Activated gamma-delta T cell (primary cell): Measurements from ENCODE around the gene TMC1.
"Not testable (repeated sequence)": the region's sequence is repeated elsewhere in the genome, so short reads cannot be mapped to it uniquely, and the experiment has no call there.

ENCODE experiments used
- DNase-seq: peaks from one replicate; lab custom pipeline; 2025; lab: John Stamatoyannopoulos, UW

TMC1 gene

DNA sequence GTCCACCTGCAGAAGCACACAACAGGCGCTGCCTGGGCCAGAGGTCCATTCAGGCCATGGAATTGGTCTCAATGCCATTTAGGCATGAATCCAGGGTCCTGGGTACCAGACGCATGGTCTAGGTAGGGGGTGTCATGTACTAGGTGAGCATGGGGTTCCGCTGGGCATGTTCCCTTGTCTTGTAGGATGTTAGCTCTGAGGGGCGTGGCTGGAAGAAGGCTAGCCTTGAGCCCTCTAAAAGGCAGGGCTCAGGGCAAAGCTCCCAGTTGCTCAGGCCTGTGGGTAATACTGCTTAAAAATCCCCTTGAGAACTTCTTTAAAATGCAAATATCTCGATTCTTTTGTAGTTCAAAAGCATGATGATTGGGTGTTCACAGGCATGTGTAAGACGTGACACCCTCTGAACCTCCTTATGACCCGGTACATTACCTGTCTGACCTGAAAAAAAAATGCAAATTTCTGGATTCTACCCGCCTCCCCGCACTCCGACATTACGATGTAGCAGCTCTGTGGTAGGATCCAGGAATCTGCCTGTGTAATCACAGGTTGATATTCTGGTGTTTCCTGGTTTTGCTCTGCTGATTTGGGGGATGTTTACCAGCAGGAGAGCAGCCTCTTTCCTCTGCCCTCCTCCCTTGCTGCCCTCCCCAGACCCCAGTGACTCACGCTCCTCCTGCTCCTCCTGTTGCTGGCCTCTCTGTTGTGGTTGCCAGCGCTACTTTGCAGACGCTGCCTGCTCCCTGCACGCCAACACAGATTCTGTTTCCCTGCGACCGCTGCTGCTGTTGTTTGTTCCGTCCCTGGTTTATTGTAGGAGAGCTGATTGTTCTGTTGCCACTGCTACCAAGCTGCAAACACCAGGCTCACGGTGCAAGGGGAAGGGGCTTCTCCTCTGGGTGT is 5.7 kb downstream of the TMC1 start:
- no peak for DNase-seq

DNA sequence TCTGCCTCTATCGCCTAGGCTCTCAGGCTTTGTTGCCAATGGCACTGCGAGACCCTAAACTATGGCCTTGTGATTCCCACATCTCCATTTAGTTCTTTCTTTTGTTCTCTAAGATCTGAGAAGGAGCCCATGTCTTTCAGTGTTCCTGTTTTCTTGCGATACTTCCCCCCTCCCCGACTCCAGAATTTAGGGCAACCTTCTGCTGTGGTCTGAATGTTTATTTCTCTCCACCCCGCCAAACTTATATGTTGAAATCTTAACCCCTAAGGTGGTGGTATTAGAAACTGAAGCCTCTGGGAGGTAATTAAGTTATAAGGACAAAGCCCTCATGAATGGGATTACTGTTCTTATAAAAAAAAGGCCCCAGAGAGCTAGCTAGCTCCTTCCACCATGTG is 6.4 kb downstream of the TMC1 start:
- no peak for DNase-seq

DNA sequence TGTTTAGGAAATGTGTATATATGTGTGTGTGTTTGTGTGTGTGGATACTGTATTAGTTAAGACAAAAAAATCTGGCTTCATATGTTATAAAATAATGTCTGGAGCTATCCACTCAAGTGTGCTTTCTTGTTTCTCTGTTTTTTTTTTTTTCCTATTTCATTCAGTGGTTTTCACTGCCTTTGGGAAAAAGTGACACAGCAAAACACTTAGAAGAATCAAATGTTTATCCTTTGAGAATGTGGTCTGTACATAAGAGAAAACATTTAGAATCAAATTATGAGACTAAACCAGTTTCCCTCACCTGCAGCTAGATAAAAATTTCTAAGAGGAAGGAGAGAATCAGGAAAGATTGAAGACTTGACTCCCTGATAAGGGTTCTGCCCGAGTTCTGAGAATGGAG is 8.1 kb downstream of the TMC1 start:
- no peak for DNase-seq

DNA sequence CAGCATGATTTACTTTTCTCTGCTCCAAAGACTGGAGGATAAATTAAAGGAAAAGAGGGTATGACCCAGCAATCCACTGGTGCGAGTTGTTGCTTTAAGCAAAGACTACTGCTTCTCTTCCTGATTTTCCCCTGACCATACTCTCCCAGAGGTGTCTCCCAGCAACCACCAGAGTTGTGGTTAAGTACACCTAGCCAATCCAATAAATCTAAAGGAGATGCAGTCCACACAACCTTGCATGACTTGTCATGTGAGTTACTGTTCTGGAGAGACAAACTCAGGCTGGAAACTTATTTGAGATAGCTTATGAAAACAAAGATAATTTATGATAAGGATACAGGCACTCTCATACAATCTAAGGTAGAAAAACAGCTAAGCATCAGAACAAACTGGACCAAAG is 11.9 kb downstream of the TMC1 start:
- DNase-seq: no peak

DNA sequence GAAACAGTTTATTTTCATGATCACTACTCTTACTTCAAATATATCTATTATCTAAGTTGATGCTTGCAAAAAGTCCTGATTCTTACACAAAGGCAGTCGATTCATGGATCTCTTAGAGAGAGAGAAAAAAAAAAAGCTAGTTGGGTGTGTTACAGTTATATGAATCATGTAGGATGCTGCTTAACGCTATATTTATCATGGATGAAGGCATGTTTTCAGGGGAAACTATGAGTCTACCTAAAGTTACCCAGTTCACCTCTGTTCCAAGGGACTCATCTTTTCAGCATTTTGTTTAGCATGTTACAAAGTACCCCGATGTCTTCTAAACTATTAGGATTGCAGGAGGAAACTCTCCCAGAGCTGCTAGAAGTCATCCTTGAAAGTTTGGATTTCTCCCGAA is 13.5 kb downstream of the TMC1 start:
- no peak for DNase-seq

DNA sequence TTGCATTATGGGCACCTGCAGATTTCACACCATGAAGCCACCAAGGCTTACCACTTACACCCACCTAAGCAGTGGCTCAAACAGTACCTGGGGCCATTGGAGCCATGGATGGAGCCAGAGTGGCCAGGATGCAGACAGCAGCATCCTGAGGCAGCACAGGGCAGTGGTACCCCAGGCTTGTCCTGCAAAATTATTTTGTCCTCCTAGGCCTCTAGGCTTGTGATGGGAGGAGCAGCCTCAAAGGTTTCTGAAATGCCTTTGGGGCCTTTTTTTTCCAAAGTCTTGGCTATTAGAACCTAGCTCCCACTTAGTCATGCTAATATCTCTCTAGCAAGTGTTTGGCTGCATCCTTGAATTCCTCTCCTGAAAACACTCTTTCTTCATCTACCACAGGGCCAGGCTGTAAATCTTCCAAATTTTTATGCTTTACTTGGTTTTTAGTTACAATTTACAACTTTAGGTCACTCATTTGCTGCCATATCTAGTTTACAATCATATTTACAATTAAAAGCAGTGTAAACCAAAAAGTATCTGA is 15.7 kb downstream of the TMC1 start:
- DNase-seq: no peak

DNA sequence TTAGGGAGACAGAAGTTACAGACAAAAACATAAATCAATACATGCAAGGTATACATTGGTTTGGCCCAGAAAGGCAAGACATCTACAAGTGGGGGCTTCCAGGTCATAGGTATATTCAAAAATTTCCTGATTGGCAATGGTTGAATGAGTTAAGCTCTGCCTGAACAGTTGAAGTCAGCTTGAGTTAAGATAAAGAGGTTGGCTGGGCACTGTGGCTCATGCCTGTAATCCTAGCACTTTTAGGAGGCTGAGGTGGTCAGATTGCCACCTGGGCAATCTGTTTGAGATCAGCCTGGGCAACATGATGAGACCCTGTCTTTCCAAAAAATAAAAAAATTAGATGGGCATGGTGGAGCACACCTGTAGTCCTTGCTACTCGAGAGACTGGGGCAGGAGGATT is 16.3 kb downstream of the TMC1 start:
- DNase-seq: no peak

DNA sequence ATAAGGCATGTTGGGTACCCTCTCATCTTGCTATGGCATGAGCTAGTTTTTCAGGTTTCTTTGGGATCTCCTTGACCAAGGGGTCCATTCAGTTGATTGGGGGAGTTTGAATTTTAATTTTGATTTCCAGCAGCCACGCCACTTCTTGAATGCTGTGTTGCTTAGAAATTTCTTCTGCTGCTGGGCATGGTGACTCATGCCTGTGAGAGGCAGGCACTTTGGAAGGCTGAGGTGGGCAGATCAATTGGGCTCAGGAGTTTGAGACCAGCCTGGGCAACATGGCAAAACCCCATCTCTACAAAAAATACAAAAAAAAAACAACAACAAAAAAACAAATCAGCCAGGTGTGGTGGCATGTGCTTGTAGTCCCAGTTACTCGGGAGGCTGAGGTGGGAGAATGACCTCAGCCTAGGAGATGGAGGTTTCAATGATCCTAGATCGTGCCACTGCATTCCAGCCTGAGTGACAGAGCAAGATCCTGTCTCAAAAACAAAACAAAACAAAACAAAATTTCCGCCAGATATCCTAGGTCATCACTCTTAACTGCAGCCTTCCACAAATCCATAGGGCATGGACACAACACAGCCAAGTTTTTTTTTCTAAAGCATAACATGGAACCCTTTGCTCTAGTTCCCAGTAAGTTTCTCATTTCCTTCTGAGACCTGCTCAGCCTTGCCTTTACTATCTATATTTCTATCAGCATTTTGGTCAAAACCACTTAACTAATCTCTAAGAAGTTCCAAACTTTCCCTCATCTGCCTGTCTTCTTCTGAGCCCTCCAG is 17.7 kb downstream of the TMC1 start:
- no peak for DNase-seq

DNA sequence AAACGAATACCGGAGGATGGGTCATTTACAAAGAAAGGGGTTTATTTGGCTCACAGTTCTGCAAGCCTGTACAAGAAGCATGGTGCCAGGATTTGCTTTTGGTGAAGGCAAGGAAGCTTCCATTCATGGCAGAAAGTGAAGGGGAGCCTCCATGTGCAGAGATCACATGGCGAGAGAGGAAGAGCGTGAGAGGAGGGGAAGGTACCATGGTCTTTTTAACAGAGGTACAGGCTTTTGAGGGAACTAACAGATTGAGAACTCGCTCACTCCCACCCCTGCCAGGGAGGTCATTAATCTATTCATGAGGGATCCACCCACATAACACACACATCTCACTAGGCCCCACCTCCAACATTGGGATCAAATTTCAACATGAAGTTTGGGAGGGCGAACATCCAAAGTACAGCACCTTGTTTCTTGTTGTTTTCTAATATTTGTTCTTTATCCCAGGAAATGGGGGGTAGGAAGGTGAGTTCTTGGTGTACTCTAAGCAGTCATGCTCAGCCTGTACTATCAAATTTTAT is 18.5 kb downstream of the TMC1 start:
- DNase-seq: no peak

DNA sequence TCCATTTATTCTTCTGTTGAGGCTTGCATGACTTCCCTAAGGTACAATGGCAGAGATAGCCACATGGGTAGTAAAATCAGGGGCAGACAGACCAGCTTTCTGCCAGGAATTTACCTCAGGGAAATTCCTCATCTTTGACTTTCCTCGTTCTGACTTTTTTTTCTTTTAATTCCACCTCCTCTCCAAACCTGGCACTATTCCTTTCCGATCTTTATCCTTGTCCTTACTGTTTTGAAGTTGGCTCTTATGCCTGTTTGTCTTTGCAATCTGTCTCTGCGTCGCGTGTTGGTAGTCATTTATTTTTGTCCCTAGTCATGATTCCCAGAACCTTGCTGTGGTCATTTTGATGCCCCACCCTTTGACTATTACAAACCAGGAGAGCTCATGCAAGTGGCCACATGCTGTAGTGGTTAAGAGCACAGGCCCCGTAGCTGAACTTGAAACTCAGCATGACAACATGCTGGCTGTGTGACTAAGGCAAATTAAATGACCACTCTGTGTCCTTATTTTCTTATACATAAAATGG is 19.0 kb downstream of the TMC1 start:
- no peak for DNase-seq

DNA sequence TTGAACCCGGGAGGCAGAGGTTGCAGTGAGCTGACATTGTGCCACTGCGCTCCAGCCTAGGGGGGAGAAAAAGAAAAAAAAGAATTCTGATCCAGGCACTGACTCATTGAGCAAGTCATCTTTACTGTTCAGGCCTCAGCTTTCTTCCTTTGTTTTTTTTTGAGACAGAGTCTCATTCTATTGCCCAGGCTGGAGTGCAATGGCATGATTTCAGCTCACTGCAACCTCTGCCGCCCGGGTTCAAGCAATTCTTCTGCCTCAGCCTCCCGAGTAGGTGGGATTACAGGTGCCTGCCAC is 21.1 kb downstream of the TMC1 start:
- DNase-seq: not testable (repeated sequence)

DNA sequence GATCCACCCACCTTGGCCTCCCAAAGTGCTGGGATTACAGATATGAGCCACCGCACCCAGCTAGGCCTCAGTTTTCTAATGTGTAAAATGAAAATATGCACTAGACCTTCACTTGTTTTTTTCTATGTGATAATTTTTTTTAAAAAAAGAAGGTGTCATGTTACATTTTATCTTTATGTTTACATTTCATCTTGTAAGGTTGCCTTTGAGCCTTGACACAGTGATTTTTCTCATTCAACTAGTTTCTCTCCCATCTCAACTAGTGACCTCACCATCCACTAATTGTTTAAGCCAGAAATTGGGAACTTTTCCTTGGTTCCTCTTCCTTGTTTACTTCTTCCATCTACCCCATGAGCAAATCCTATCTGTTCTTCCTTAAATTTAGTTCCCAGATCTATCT is 21.5 kb downstream of the TMC1 start:
- no peak for DNase-seq

DNA sequence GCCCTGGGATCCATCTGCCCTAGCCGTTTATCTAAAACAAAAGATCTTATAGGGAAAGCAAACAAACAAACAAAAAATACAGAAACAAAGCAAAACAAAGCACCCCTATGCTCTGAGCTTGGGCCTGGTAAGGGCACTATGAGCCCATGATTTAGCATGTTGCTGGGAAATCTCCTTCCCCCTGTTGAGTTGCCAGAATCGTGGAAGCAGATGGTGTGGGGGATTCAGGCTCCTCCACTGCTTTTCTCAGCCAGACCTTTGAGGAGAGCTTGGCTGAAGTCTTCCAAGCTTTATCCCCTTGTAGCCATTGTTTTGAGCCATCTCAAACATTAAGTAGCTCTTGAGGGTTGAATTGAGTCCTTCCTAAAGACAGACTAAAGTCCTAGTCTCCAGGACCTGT is 29.9 kb downstream of the TMC1 start:
- DNase-seq: no peak

DNA sequence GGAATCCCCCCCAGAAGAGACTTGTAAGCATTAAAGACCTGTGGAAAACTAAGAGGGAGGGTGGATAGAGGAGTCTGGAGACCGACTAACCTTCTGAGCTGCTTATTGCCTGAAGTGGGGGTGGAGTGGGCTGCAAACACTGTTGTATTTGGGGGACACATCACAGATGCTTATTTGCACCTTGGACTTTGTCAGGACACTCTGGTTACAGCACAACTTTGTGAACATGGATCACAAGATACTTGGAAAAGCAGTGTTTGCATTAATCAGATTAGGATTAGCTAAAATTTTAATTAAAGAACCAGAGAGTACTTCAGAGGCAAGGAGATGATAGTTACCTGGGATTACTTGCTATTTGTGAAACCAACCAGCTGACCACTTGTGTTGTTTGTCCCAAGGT is 30.9 kb downstream of the TMC1 start:
- DNase-seq: no peak

DNA sequence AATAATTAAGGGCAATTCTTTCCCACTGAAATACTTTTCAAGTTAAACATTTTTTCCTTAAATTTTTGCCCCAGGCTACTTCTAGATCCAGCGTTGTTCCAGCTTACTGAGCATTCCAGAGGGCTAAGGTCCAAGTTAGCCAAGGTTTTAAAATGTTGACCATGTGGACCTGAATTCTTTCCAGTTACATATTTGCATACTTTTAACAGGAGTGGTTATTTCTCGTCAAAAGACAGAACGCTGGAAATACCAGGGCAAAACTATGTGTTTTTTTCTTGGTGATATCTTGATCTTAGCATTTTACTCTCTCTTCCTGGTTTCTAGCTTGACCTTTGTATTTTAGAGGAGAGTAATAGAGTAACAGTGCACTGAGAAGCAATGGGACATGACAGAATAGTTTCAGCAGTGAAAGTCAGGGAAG is 32.8 kb downstream of the TMC1 start:
- DNase-seq: no peak

DNA sequence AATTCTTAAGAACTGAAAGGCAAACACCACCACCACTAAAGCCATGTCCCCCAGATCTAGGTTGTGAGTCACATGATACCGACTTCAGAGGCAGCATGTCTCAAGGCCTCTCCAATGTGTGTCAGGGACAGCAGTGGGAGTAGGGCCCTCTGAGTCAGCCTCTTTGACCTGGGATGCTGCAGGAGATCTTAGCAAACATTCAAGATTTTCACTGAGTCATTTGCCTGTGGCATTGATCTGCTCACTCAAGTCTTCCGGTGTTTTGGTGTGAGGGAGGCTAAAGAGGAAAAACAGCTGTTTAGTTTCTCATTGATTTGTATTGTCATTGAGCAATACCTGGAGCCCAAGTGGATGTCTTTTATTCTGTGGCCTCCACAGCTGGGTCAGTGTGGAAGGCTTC is 36.1 kb downstream of the TMC1 start:
- no peak for DNase-seq

DNA sequence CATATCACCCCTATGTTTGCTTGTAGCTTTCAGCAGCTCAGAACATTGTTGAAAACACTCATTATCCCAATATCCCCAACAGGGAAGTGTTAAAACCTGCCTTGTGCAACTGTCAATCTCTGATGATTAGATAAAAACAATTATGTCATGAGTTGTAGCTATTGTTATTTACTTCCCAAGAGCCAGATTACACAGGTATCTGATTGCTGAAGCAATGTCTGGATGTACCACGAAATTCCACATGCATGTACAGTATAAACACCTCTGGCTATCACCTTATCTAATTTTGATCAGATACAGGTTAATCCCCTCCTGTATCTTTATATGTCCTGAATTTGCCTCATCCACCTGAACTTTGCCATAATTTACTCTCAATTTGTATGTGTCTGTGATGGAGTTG is 38.7 kb downstream of the TMC1 start:
- no peak for DNase-seq

DNA sequence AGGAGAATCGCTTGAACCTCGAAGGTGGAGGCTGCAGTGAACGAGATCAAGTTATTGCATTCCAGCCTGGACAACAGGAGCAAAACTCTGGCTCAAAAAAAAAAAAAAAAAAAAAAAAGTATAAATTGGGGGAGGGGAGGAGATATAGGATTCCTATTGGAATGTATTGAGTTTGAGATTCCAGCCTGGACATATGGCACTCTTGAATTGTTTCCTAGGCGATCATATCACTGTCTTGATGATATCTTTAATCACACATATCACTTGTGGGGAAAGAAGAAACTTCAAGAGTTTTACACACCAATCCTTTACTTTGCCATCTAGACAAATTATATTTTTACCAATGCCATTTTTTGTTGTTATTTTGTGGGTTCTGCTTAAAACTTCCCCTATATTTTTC is 42.4 kb downstream of the TMC1 start:
- DNase-seq: no peak

DNA sequence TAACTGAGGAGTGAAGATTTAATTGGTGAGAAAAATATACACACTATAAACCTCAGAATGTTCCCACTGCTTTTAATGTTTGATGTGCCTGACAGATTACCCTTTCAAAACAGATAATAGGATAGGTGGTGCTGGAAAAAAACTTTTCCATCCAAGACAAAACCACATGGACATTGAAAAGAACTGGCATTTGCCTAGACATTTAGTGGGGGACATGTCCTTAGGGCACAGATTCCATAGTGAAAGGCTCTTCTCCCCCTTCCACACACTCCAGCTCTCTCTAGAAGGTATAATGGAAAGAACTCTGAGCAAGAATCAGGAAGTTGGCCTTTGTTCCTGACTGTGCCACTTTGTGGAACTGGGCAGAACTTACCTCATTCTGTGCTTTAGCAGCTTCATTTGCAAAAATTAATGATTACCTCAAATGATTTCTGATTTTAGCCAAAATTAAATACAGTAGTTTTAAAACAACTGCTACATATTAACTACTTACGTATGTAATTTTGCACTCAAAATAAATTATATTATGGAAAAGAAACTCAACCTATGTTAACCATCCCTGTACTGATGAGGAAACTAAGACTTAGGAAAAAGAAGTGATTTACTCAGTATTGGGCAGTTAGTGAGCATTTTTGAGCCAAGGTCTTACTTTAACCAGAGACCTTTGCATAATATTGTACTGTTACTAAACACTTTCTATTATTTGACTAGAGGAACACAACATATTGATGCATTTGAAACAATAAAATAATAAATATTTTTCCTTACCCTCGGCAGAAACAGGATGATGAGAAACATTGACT is 43.3 kb downstream of the TMC1 start:
- DNase-seq: no peak

DNA sequence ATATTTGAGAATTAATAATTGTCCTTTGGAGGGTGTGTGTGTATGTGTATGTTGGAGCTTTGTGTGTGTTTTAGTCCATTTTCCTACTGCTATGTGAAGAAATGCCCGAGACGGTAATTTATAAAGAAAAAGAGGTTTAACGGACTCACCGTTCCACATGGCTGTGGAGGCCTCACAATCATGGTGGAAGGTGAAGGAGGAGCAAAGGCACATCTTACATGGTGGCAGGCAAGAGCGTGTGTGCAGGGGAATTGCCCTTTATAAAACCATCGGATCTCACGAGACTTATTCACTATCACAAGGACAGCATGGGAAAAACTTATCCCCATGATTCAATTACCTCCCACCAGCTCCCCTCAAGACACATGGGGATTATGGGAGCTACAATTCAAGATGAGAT is 44.1 kb downstream of the TMC1 start:
- DNase-seq: no peak

DNA sequence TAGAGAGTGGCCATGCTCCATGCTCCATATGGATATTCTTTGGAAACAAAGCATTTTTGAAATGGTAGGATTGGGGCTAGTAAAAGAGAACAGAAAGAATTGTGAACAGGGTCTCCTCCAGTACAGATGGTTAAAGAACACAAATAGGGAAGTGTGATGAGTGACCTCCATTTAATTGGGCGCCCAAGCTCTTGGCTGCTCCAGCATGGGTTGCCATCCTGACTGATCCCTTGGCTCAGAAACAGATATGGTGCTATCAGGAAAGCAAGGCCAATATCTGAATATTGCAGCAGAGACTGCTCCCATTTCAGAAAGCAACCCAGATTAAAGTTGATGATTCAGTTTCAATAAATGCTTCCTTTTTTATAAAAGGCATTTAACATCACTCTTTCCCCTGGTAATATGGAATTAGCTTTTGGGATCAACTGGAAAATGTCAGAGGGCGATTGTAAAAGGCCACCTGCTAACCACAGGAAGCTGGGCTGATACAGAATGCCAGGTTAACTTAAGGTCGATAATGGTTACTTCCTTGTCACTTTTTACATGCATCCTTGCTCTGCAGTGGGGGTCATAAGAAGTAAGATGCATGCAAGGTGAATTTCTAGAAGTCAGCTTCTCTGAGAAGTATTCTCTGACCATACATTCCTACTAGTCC is 52.9 kb downstream of the TMC1 start:
- no peak for DNase-seq
